Cardiac fibroblast (primary cell): ENCODE results near the gene BCL2L11.

Experiments
- DNase-seq, 2 donors: peaks; one replicate each; pipeline versions ENCODE4 v3.0.0 to v3.0.0-alpha.2; 2010; ENCODE audit warnings: low read depth in 2 of 2
- H3K4me3 ChIP-seq, 2 donors: replicated peaks in 1 of 2; 1 replicate in 1 of 2; 2 replicates in 1 of 2; pipeline ENCODE4 v1.5.1; 2011; ENCODE audit warnings: low read depth in 2 of 2, low read length in 2 of 2, mild to moderate bottlenecking in 2 of 2, moderate library complexity in 1 of 2
- CTCF ChIP-seq: IDR thresholded peaks from one replicate; pipeline ENCODE4 v1.5.1; 2011; ENCODE audit warnings: low read depth, mild to moderate bottlenecking, low read length, inconsistent platforms

The BCL2L11 gene

GRCh38 chr2:111122631-111123421, 2.1 kb downstream of the BCL2L11 start:
- DNase-seq, result peak; percentile 89 to 93

GRCh38 chr2:111123751-111124150, 3.0 kb downstream of the BCL2L11 start:
- no peak for DNase-seq
- H3K4me3 ChIP-seq, result no peak overlapping the region
- no peak for TF ChIP-seq CTCF

More at GRCh38 chr2:111122631-111123421, 2.1 kb downstream of the BCL2L11 start:
- peak overlapping the region; percentile 68 to 89 for H3K4me3 ChIP-seq
- TF ChIP-seq CTCF, result no peak

- H3K4me3 ChIP-seq, result no peak overlapping the region
These were observed 5.9 kb downstream of the BCL2L11 start for GRCh38 chr2:111126581-111126980.

GRCh38 chr2:111127351-111127750, 6.6 kb downstream of the BCL2L11 start:
- DNase-seq, result no peak
- H3K4me3 ChIP-seq, result no peak overlapping the region
- no peak for TF ChIP-seq CTCF

More at GRCh38 chr2:111126581-111126980, 5.9 kb downstream of the BCL2L11 start:
- TF ChIP-seq CTCF, result no peak
- DNase-seq, result no peak

GRCh38 chr2:111128096-111128495, 7.4 kb downstream of the BCL2L11 start:
- H3K4me3 ChIP-seq, result no peak overlapping the region
- DNase-seq, result no peak
- TF ChIP-seq CTCF, result no peak

- no peak for TF ChIP-seq CTCF
- no peak for DNase-seq
- no peak overlapping the region for H3K4me3 ChIP-seq
These were observed 12.9 kb downstream of the BCL2L11 start for GRCh38 chr2:111133603-111134002.
